ENCODE results near the gene SPATA9. TPM values are rescaled to one million over a fixed set of nuclear protein-coding genes. Genes with fewer than 3 reads are reported as not detected.

The SPATA9 gene
- total and polyA plus RNA-seq, 2 of the 8 experiments (the other 6 are each of a cell fraction or from before 2014, with no cell fraction given): not detected

GRCh38 chr5:95644351-95645042, 38.3 kb downstream of the SPATA9 start:
- H3K4me1 ChIP-seq (replicated peaks in 1 of 4; ENCODE audit: control insufficient read depth in 3 of 4, insufficient read depth in 4 of 4, low read length in 3 of 4): peaks cover 0 to 6% (median 3%) of the 10 kb centered on the region in 4 experiments; a peak in 2 of 7 replicates
- no peak overlapping the region for H3K4me2 ChIP-seq (ENCODE audit: insufficient read depth in 1 of 2, low read depth in 2 of 2, low read length in 2 of 2)
- no peak overlapping the region for H3K27ac ChIP-seq (ENCODE audit: low read depth, low read length)
- no peak overlapping the region; a peak in 1 of 7 replicates for H3K9ac ChIP-seq (replicated peaks in 1 of 4; ENCODE audit: extremely low read depth in 1 of 4, low read depth in 3 of 4, low read length in 3 of 4)
- no peak overlapping the region for H2BK5ac ChIP-seq (ENCODE audit: low read depth, low read length)
- ChIA-PET POLR2A (ENCODE audit: partially characterized antibody) (interaction anchor here (0.6 to 1.6 kb wide), 3 partner anchors 9 to 190 kb away, joined by 3 to 4 read pairs (median 3); no protein-coding TSS in a partner anchor), CTCF (ENCODE audit: partially characterized antibody) (interaction anchor here (0.6 to 6.4 kb wide), 22 partner anchors 8 to 210 kb away, joined by 3 to 42 read pairs (median 3); no protein-coding TSS in a partner anchor)
- H3K18ac ChIP-seq (ENCODE audit: extremely low read depth, low read length): no peak overlapping the region
- H3K79me1 ChIP-seq (ENCODE audit: low read depth, low read length): no peaks in the 10 kb centered on the region
- no peak overlapping the region for H3K14ac ChIP-seq (ENCODE audit: insufficient read length)
- H4K91ac ChIP-seq (replicated peaks; ENCODE audit: insufficient read length, low read length): no peak overlapping the region
- no peaks in the 10 kb centered on the region for H3K9me3 ChIP-seq (ENCODE audit: insufficient read depth in 2 of 2, low read depth in 1 of 2, low read length in 1 of 2)
- no peaks in the 10 kb centered on the region for H4K20me1 ChIP-seq (replicated peaks in 1 of 2; ENCODE audit: control insufficient read depth in 1 of 2, insufficient read depth in 2 of 2, low read length in 2 of 2)
- H2BK12ac ChIP-seq (ENCODE audit: low read depth, low read length): no peak overlapping the region
- no peak overlapping the region for H3K23ac ChIP-seq (ENCODE audit: insufficient read length)
- H3K4me3 ChIP-seq (ENCODE audit: extremely low read depth in 1 of 4, insufficient read depth in 2 of 4, low read depth in 3 of 4, low read length in 4 of 4): no peak overlapping the region
- peaks cover 7% of the 10 kb centered on the region for H3K23me2 ChIP-seq (ENCODE audit: low read depth, low read length)
- no peak overlapping the region for H3K56ac ChIP-seq (replicated peaks; ENCODE audit: insufficient read length, low read depth, low read length)
- H2BK15ac ChIP-seq (ENCODE audit: low read length): no peak overlapping the region
- H2AK5ac ChIP-seq (ENCODE audit: low read depth, low read length): no peak overlapping the region
- H2BK20ac ChIP-seq (ENCODE audit: low read length): no peak overlapping the region
- peak; percentile 81 for FAIRE-seq
- H2AFZ ChIP-seq (ENCODE audit: low read length): peak overlapping the region; percentile 93; the same call in 1 of the 2 replicates
- H3K79me2 ChIP-seq (ENCODE audit: control insufficient read depth in 1 of 2, insufficient read depth in 2 of 2, low read length in 2 of 2): no peaks in the 10 kb centered on the region
- H2BK120ac ChIP-seq (replicated peaks; ENCODE audit: low read depth, low read length): no peak overlapping the region
- H3K36me3 ChIP-seq (ENCODE audit: control insufficient read depth in 2 of 4, insufficient read depth in 4 of 4, low read length in 3 of 4): no peaks in the 10 kb centered on the region
- DNase-seq (ENCODE audit: low read depth in 1 of 2, low spot score in 2 of 2): peak in 1 of 2 experiments; percentile 48
- TF ChIP-seq MAX (IDR thresholded peaks at IDR 0.05) (no peak), RAD21 (IDR thresholded peaks at IDR 0.05 in 1 of 2, conservative IDR thresholded peaks at IDR 0.05 in 1 of 2; ENCODE audit: low read depth in 2 of 2, low read length in 2 of 2) (peak; percentile 85 to 88), CHD2 (IDR thresholded peaks at IDR 0.05; ENCODE audit: low read length) (no peak), CTCF (IDR thresholded peaks at IDR 0.05; ENCODE audit: control extremely low read depth in 1 of 3, insufficient read depth in 1 of 3, low read depth in 1 of 3, low read length in 3 of 3) (peak in 2 of 3 experiments; percentile 73 to 80; a peak in 3 of 4 replicates), EZH2 (IDR thresholded peaks at IDR 0.05; ENCODE audit: low read depth, low read length, severe bottlenecking) (no peak)
- H3K4ac ChIP-seq (replicated peaks; ENCODE audit: insufficient read length, low read depth, low read length): no peak overlapping the region
- no peak overlapping the region for H4K8ac ChIP-seq (ENCODE audit: extremely low read depth, insufficient read depth, low read length)
- no peak overlapping the region for H4K5ac ChIP-seq (ENCODE audit: insufficient read length, low read depth, low read length)
- H3K27me3 ChIP-seq (replicated peaks in 1 of 4; ENCODE audit: control insufficient read depth in 3 of 4, extremely low read depth in 1 of 4, insufficient read depth in 3 of 4, low read length in 3 of 4): no peaks in the 10 kb centered on the region
- WGBS, 2 experiments (ENCODE audit: extremely low coverage in 1 of 2, insufficient coverage in 1 of 2, insufficient read length in 1 of 2, insufficient replicate concordance in 2 of 2, low coverage in 1 of 2, low lambda C conversion rate in 2 of 2, missing lambda C conversion rate in 1 of 2): 45% methylated on average over 4 of the region's 4 CpGs; no CpG with 5 or more reads in 1 of the 2 experiments
